Activated CD4-positive, CD25-positive, alpha-beta regulatory T cell (primary cell): ENCODE results near the gene DNAJC9.

Experiments
- DNase-seq, 4 experiments: peaks; one replicate each; lab custom pipeline; 2025; lab: John Stamatoyannopoulos, UW

The DNAJC9 gene

DNA sequence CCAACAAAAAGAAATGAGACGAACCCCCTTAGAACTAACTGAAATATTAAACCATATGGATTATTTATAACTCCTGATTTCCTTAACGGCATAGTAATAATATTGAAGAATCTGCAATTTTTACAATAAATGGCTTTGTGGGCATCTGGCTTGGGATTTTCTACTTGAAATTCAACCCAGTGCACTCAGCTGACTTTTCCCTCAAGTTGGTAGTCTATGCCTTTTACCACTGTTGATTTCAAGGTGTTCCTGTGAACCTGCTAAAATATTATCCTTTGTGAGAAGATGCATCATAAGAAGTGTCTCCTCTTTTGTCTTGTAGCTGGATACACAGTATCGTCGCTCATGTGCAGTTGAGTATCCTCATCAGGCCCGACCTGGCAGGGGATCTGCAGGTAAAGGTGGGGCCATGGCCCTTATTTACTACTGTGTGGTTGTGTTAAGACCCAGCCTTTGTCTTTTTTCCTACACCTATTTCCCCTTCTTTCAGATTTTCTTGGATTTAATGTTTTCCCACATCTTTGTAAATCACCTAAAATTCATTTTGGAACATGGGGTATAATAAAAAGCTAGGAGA is 8.0 kb downstream of the DNAJC9 start:
- no peak for DNase-seq

DNA sequence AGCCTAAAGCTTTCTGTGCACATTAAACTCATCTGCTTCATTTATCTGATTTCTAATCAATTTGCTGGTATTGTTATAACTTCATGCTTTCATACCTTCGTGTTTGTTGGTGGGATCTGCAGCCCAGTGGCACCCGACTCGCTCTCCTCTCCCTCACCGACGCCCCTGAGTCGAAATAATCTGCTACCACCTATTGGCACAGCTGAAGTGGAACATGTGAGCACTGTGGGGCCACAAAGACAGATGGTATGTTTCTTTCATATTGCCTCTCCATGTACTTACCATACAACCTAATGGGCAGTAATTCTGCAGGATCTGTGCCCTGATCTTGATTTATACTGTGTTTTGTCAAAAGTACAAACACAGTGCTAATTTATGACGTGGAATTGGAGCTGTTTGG is 12.4 kb downstream of the DNAJC9 start:
- no peak for DNase-seq

DNA sequence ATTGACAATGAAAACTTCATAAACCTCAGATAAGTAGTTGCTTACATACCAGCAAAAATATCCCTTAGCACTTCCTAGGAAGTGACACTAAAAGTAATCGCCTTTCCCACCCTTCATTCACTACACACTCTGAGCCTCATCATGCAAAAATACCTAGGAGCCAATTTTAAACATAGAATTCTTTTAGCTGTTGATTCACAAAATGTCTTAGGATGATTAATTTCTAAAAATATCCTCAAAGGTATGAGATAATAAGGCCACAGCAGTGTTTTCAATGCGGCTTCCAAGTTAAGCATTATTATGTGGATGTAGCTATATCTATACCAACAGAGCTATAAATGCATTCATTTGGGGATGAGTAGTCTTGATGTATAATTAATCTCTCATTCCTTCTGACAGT is 13.2 kb downstream of the DNAJC9 start:
- DNase-seq: no peak

DNA sequence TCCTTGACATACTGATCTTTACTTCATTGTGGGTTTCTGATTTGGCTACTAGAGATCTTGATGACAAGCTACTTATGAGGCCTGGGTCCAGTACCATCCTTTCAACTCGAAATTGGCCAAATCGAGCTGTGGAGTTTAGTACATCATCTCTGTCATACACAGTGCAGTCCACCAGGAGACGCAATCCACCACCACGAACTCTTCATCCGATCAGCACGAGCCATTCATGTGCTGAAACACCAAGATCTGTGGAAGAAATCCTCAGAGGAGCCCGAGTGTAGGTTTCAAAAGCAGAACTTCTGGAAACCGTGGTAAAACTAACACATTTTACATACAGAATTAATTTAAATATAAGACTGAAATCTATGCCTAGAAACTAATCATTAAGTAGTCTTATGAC is 14.2 kb downstream of the DNAJC9 start:
- no peak for DNase-seq

DNA sequence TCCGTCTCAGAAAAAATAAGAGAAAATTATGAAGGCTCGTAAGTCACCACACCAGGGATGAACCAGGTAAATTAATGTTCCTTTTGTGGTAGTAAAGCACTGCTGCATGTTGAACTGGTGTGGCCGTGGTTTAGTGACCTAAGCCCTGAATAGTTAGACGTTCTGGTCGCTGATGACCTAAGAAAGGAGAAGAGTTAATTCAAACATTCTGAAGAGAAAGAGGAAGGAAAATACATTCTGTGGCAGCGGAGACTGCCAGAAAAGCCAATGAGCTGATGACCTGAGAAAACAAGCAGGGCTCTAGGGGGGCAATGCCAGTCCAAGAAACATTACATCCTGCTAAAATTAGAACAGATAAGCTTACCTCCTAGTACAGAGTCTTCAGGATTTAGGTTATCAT is 17.5 kb downstream of the DNAJC9 start:
- no peak for DNase-seq

DNA sequence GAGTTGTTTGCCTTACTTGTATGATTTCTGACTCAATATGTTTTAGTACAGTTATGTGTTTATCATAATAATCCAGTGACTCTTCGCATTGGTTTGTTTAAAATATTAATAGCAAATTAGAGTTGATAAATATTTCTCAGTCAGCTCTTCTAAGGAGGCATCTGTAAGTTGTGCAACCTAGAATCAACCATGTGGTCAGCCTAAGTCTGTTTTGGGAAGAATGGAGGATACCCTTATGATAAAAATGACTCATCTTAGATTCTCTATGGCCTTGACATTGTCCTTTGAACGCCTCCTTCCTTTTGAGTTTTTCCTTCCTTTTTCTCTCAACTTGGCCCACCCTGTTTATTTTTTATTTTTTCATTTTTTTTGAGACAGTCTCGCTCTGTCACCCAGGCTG is 18.8 kb downstream of the DNAJC9 start:
- DNase-seq: no peak

DNA sequence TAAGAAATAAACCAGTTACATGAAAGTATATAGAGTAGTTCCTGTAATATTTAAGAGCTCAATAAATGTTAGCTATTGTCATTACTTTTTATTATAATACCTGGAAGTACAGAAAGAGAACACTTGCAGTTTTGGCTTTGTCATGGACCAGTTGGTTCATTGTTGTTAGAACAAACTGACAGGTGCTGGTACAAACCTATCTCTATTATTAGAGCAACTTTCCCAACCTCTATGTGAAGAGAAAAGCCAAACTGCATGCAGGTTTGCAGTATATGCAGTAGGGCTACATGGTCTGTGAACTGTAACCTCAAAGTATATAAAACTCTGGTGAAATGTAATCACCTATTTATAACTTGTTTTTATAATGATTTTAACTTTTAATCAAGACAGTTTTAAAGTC is 20.4 kb downstream of the DNAJC9 start:
- DNase-seq: no peak

DNA sequence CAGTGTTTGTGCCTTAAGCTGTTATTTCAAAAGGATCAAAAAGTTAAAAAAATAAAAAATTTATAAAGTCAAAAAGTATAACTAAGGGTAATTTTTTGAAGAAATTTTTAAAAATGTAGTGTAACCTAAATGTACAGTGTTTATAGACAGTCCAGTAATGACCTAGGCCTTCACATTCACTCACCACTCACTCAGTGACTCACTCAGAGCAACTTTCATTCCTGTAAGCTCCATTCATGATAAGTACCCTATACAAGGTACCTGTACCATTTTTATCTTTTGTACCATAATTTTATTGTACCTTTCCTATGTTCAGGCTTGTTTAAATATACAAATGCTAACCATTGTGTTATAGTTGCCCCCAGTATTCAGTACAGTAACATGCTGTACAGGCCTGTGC is 21.5 kb downstream of the DNAJC9 start:
- no peak for DNase-seq

DNA sequence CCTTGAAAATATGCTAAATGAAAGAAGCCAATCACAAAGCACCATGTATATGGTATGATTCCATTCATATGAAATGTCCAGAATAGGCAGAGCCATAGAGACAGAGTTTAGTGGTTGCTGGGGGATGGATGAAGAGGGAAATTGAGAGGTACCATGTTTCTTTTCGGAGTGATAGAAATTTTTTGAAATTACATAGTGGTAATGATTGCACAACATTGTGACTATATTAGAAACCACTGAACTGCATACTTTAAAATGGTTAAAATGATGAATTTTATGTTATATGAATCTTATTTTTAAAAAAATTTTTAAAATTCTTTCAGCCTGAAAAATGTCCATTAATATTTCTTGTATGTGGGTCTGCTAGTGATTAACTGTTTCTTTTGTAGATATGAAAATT is 26.1 kb downstream of the DNAJC9 start:
- no peak for DNase-seq

DNA sequence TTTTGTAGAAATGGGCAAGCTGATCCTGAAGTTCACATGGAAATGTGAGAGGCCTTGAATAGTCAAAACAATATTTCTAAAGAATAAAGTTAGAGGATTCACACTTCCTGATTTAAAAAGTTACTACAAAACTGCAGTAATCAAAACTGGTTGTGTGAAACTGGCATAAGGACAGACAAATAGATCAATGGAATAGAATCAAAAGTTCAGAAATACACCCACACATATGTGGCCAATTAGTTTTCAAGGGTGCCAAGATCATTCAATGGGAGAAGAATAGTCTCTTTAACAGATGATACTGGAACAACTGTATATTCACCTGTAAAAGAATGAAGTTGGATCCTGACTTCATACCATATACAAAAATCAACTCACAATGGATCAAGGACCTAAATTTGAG is 27.7 kb downstream of the DNAJC9 start:
- no peak for DNase-seq

DNA sequence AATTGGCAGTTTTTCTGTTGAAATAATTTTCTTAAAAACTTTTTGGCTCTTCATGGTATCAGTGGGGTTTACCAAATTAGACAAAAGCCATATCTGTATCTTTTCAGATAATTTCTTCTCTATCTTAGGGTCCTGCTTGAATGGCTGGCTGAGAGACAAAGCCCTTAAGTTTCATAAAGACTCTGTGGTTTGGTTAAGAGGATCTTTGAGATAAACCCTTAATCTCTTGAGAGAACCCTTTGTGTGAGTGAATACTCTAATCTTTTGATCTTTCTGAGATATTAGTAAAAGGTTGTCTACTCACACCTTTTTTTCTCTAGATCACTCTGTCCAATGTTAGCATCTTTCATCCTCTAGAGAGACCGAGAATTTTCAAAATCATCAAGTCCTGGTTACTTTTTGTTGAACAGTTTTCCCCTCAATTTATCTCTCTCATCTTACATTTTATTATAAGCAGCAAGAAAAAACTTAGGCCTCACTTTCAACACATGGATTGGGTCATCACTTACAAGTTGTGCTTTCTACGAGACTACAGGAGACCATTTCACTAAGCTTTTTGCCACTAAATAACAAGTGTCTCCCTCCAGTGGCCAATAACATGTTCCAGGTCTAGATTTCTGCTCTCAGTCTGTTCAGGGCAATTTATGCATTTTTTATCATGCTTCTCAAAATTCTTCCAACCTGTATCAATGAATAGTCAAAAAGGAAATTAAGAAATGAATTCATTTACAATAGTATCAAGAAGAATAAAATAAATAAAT is 28.4 kb downstream of the DNAJC9 start:
- no peak for DNase-seq

DNA sequence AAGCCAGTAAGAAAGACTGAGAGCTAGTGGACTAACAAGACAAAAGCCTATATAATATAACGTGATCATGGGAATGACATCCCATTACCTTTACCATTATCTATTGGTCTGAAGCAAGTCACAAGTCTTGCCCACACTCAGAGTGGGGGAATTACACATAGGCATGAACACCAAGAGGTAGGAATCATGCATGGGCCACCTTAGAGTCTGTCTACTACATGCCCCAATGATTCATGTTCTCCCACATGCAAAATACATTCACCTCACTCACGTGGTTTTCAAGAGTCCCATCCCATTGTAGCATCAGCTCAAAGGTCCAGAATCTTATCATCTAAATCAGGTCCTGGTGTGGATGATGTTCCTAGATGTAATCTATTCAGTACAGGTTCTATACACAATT is 29.4 kb downstream of the DNAJC9 start:
- DNase-seq: no peak

DNA sequence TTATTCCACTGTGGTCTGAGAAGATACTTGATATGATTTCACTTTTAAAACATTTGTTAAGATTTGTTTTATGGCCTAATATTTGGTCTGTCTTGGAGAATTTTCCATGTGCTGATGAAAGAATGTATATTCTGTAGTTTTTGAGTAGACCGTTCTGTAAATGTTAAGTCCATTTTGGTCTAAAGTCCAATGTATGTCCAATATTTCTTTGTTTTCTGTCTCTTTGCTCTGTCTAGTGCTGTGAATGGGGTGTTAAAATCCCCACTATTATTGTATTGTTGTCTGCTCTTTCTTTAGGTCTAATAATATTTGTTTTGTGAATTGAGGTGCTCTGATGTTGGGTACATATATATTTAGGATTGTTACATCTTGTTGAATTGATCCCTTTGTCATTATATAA is 31.3 kb downstream of the DNAJC9 start:
- DNase-seq: no peak

DNA sequence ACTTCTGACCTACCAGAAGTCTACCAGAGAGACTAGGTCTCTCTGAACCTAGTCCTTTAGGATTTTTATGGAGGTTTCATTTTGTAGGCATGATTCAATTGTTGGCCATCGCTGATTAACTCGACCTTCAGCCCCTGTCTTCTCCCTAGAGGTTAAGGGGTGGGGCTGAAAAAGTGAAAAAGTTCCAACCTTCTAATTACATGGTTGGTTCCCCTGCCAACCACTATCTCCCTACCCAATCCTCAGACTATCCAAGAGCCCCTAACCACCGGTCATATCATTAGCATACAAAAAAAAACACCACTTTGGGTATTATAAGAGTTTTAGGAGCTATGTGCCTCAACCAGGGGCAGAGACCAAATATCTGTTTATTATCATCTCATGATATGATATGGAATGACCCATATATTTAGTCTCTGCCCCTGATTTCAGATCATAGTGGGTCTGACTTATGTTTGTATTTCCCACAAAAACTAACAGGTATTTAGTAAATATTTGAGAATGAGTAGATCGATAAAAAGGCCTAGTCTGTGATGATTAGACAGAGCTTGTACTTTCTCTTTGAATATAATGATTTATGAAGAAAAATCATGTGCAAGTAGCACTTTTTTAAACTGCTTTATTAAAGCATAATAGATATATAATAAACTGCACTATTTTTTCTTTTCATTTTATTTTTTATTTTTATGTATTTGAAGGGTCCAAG is 35.8 kb downstream of the DNAJC9 start:
- no peak for DNase-seq

DNA sequence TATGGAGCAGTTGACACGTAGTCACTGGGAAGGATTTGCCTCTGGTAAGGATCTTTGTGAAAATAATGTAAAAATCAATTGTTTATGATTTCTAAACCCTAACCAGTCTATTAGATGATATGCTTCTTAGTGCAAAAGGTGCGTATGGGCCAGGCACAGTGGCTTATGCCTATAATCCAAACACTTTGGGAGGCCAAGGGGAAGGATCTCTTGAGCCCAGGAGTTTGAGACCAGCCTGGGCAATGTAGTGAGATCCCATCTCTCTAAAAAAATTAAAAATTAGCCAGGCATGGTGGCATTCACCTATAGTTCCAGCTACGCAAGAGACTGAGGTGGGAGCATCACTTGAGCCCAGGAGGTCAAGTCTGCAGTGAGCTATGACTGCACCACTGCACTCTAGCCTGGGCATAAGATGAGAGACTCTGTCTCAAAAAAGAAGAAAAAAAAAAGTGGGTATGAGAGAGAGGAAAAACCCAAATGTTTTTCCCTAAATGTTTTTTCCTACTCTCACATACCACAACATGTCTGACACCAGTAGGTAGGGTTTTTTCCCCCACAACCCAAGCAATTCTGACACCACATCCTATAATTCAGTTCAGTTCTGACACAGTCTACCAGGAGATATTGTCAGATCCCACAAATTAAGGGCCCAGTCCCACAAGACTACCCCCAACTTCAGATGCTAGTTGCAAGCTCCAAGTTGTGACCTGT is 36.5 kb downstream of the DNAJC9 start:
- no peak for DNase-seq

DNA sequence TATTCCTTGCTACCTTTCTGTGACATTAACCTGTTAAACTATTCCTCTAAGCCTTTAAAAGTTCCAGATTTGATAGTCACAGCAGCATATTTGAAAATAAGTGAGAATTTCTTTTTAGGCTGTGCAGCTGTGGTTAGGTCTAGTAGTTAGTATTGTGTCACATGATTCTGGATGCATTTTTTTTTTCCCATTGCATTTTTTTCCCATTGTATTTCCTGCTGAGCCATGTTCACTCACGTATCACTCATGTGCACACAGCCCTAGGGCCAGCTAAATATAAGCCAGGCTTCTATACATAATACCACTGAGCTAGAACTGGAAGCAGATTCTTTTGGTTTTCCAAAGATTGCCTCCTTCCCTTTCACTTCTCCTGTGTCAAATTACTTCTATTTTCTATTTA is 37.4 kb downstream of the DNAJC9 start:
- no peak for DNase-seq

DNA sequence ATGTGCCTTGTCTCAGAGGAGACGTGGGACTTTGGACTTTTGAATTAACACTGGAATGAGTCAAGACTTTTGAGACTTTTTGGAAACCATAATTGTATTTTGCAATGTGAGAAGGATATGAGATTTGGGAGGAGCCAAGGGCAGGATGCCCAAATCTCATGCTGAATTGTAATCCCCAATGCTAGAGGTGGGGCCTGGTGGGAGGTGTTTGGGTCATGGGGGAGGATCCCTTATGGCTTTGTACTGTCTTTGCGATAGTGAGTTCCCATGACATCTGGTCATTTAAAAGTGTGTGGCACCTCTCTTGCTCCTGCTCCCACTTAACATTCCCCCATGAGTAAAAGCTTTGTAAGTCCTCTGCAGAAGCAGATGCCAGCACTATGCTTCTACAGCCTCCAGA is 39.2 kb downstream of the DNAJC9 start:
- DNase-seq: no peak

DNA sequence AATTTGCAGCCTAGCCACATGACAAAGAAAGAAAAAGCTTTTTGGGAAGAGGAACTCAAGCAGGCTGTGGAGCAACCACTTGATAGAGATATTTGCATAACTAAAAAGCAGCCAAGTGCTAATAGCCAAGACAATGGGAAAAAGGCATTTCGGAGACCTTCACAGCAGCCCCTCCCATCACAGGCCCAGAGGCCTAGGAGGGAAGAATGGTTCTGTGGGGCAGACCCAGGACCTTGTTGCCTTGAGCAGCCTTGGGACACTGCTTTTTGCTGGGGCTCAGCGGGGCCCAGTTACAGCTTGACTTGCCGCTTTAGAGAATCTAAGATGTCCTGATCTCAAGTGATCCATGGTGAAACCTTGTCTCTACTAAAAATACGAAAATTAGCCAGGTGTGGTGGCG is 40.7 kb downstream of the DNAJC9 start:
- DNase-seq: no peak

DNA sequence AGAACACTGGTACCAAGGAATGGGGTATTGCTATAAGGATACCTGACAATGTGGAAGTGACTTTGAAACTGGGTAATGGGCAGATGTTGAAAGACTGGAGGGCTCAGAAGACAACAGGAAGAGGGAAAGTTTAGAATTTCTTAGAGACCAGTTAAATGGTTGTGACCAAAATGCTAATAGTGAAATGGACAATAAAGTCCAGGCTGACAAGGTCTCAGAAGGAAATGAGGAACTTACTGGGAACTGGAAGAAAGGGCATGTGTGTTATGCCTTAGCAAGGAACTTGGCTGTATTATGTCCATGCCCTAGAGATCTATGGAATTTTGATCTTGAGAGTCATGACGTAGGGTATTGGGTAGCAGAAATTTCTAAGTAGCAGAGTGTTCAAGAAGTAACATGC is 41.2 kb downstream of the DNAJC9 start:
- DNase-seq: no peak

DNA sequence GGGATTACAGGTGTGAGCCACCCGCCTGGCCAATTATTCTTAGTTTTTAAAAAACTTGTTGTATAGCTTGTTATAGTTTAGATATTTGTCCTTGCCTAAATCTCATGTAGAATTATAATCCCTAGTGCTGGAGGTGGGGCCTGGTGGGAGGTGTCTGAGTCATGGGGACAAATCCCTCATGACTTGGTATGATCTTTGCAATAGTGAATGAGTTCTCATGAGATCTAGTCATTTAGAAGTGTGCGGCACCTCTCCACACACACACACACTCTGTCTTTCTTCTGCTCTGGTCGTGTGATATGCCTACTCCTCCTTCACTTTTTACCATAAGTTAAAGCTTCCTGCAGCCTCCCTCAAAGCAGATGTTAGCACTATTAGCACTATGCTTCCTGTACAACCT is 42.0 kb downstream of the DNAJC9 start:
- no peak for DNase-seq
